Activated T-helper 2 cell treated with anti-CD3 and anti-CD28 coated beads, Interferon-gamma antibody, Interleukin-2, Interleukin-4, amounts not matched to agents 10 μg/mL and 5 μg/mL and 100 μg/mL, durations not matched to agents 14 hours and 24 hours and 36 hours (primary cell): Measurements from ENCODE around the gene GBX1. TPM values are rescaled to one million over a fixed set of nuclear protein-coding genes. Genes with fewer than 3 reads are reported as not detected.

Experiments used
- DNase-seq: peaks from one replicate; pipeline ENCODE4 v3.0.0; 2021; ENCODE audit warnings: low spot score
- H3K27ac Mint-ChIP-seq: one replicate; pipeline ENCODE4 v1.8.0; 2021; ENCODE audit warnings: mixed read lengths
- H3K27me3 Mint-ChIP-seq: one replicate; pipeline ENCODE4 v1.8.0; 2021; ENCODE audit warnings: low read depth, mixed read lengths
- H3K36me3 Mint-ChIP-seq: one replicate; pipeline ENCODE4 v1.8.0; 2021; ENCODE audit warnings: low read depth, mixed read lengths
- H3K4me1 Mint-ChIP-seq: one replicate; pipeline ENCODE4 v1.8.0; 2021; ENCODE audit warnings: low read depth, mixed read lengths
- H3K4me3 Mint-ChIP-seq: one replicate; pipeline ENCODE4 v1.8.0; 2021; ENCODE audit warnings: low read depth, mild to moderate bottlenecking, moderate library complexity, mixed read lengths
- H3K9me3 Mint-ChIP-seq: one replicate; pipeline ENCODE4 v1.8.0; 2021; ENCODE audit warnings: mixed read lengths
- intact Hi-C: fragments of 100-400 bp; cut with micrococcal nuclease; formaldehyde crosslinking; loops from one replicate; pipeline ENCODE4 v1.15.1; 2023
- total RNA-seq: library from RNA; stranded (reverse); gene quantifications from 2 replicates; pipeline ENCODE4 v1.2.3, GENCODE V29; 2022

GBX1 gene
- total RNA-seq, 1 donor from 2014 or later = not detected

- no peak overlapping the region for H3K27ac Mint-ChIP-seq
- intact Hi-C loops = no loop called here
- no peaks in the 10 kb centered on the region for H3K9me3 Mint-ChIP-seq
- H3K36me3 Mint-ChIP-seq = no peaks in the 10 kb centered on the region
- no peak for DNase-seq
- H3K27me3 Mint-ChIP-seq = no peaks in the 10 kb centered on the region
- no peaks in the 10 kb centered on the region for H3K4me1 Mint-ChIP-seq
- no peak overlapping the region for H3K4me3 Mint-ChIP-seq
Measured at GRCh38 chr7:151137791-151138152, 29.7 kb downstream of the GBX1 start.

DNA sequence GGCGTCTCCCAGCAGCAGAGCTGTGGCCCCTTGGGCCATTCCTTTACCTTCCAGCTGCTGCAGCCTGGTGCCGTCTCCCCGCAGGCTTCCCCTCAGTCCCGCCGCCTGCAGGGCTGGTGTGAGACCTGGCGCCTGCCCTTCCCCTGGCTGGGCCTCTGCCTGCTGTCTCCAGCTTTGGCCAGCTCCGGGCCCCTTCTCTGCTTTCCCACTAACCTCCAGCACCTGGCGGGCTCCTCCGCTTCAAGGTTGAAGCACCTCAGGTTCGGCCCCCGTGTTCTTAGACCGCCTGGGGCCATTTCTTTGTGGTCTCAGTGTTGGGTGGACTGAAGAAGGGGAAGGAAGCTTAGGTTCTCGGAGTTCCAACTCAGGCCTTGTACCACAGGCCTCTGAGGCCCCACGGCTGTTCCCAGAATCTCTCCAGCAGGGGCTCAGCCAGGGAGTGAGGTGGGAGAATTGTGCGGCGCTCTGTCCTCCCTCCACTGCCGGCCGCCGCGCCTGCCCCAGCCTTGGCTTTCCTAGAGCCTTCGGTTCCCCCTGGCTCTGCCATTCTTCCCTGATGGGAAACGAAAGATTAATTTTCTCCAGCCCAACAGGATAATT, 30.3 kb downstream of the GBX1 start:
- Mint-ChIP-seq H3K27me3 (no peaks in the 10 kb centered on the region), H3K27ac (no peak overlapping the region), H3K36me3 (no peaks in the 10 kb centered on the region), H3K9me3 (no peaks in the 10 kb centered on the region), H3K4me3 (no peak overlapping the region), H3K4me1 (no peaks in the 10 kb centered on the region)
- no peak for DNase-seq
- intact Hi-C loops = no loop called here

DNA sequence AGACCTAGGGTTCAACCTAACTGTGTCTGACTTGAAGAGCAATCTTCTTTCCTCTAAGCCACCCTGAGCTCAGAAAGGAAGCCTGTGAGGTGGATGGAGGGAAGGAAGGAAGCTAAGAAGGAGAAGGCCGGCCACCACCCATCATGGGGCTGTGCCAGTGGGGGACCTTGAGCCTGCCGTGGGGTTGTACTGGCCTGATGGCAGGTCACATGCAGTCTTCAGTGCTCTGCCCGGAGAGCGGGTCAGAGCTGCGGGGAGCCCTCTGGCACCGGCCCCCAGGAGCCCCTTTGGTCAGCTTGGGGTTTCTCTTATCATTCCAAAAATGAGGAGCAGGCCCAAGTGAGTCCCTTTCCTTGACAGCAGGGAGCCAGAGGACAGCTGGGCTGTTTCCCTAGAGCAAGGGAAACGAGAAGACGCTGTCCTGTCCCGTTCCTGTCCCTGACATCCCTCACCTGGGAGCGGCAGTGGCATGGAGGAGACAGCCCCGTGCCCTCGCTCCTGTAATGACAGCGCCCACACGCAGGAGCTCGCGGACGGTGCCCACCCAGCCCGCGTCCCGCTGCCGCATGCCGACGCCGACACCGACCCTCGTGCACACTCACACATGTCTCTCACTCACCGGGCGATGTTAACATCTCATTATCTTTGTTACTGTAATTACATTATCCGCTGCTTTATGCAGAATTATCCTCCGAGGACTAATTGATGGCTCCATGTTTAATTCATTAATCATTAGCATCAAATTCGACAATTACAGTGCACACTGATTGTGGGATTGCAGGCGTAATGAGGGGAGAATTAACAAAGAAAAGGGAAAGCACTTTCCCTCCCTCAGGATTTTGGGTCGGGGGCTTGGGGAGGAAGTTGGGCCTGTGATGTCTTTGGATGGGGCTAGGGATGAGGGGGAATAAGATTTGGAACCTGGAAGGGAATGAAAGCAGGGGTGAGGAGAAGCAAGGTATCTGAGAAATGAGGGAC, 31.3 kb downstream of the GBX1 start:
- H3K36me3 Mint-ChIP-seq = no peaks in the 10 kb centered on the region
- no peaks in the 10 kb centered on the region for H3K27me3 Mint-ChIP-seq
- intact Hi-C loops = no loop called here
- H3K4me1 Mint-ChIP-seq = no peaks in the 10 kb centered on the region
- H3K9me3 Mint-ChIP-seq = no peaks in the 10 kb centered on the region
- H3K4me3 Mint-ChIP-seq = no peak overlapping the region
- H3K27ac Mint-ChIP-seq = no peak overlapping the region
- DNase-seq = no peak

GRCh38 chr7:151135525-151135845, 32.0 kb downstream of the GBX1 start:
- Mint-ChIP-seq H3K36me3 (no peaks in the 10 kb centered on the region), H3K4me1 (no peaks in the 10 kb centered on the region), H3K27me3 (no peaks in the 10 kb centered on the region), H3K27ac (no peak overlapping the region), H3K9me3 (no peaks in the 10 kb centered on the region), H3K4me3 (no peak overlapping the region)
- DNase-seq = no peak
- intact Hi-C loops = no loop called here

DNA sequence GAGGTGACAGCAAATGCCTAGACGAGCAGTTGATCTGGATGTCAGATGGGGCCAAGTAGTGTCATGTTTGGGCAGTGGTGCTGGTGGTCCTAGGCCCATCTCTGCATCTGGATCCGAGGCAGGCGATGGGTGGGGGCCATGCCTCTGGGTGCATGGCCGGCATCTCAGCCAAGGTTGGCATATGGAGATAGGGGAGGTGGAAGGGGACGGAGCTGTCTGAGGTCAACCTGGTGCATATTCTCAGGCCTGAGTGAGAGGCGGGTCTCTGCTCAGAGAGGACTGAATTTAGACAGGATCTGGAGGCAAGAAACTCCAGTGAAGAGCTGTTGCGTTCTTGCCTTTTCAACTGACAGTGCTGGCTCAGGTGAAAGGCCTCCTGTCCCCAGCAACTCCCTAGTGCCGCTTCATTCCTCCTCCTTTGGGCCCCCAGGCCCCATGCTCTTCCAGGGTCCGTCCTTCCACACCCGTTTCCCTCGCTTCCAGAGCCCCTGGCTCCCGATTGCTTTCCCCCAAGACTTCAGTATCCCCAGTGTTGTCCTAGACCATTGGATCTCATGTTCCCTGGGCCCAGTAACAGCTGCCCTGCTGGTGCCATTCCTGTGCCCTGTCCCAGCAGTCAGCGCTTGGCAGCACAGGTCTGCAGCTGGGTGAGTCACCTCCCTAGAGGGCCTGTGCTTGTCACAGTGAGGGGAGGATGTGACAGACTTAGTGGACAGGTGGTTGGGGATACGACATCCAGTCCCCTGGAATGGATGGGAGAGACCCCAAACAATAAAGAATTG, 32.6 kb downstream of the GBX1 start:
- H3K36me3 Mint-ChIP-seq = no peaks in the 10 kb centered on the region
- no peaks in the 10 kb centered on the region for H3K4me1 Mint-ChIP-seq
- H3K27ac Mint-ChIP-seq = no peak overlapping the region
- DNase-seq = no peak
- no peaks in the 10 kb centered on the region for H3K9me3 Mint-ChIP-seq
- intact Hi-C loops = no loop called here
- no peaks in the 10 kb centered on the region for H3K27me3 Mint-ChIP-seq
- H3K4me3 Mint-ChIP-seq = no peak overlapping the region

GRCh38 chr7:151133986-151134742, 33.3 kb downstream of the GBX1 start:
- H3K36me3 Mint-ChIP-seq = no peaks in the 10 kb centered on the region
- DNase-seq = no peak
- no peaks in the 10 kb centered on the region for H3K4me1 Mint-ChIP-seq

DNA sequence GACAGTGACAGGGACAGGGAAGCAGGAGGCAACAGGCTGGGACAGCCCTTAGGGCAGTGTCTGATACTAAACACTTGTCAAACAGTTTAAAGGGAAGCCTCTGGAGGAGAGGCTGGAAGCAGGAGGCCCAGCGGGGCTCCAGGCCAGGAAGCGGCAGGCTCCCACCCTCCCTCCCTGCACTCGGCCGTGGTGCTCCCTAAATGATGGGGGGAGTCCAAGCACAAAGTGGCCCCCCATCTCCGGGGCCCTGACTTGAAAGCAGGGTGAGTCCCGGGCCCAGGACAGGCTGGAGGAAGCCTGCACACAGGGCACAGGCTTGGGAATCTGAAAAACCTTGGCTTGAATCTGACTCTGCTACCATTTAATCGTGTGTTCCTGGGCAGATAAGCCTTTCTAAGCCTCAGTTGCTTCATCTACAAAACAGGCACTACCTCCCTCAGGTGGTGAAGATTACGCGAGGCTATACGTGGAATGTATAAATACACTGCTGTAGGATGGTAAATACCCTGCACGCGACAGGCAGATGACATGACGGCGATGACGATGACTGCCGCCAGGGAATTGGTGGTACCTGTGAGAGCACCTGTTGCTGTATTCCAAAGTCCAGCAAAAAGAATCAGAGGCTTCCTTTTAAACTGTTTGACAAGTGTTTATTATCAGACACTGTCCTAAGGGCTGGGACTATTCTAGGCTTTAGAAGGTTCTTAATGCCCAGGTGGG, 34.1 kb downstream of the GBX1 start:
- no peaks in the 10 kb centered on the region for H3K9me3 Mint-ChIP-seq
- H3K4me1 Mint-ChIP-seq = no peaks in the 10 kb centered on the region
- intact Hi-C loops = no loop called here
- H3K36me3 Mint-ChIP-seq = no peaks in the 10 kb centered on the region
- no peaks in the 10 kb centered on the region for H3K27me3 Mint-ChIP-seq
- no peak overlapping the region for H3K4me3 Mint-ChIP-seq
- no peak overlapping the region for H3K27ac Mint-ChIP-seq
- no peak for DNase-seq

More at GRCh38 chr7:151133986-151134742, 33.3 kb downstream of the GBX1 start:
- Mint-ChIP-seq H3K27me3 (no peaks in the 10 kb centered on the region), H3K9me3 (no peaks in the 10 kb centered on the region), H3K27ac (no peak overlapping the region), H3K4me3 (no peak overlapping the region)
- intact Hi-C loops = no loop called here

GRCh38 chr7:151132461-151133205, 34.9 kb downstream of the GBX1 start:
- no peak overlapping the region for H3K4me3 Mint-ChIP-seq
- H3K4me1 Mint-ChIP-seq = no peaks in the 10 kb centered on the region
- no peaks in the 10 kb centered on the region for H3K27me3 Mint-ChIP-seq
- H3K27ac Mint-ChIP-seq = no peak overlapping the region
- intact Hi-C loops = no loop called here
- no peak for DNase-seq
- no peaks in the 10 kb centered on the region for H3K9me3 Mint-ChIP-seq
- H3K36me3 Mint-ChIP-seq = no peaks in the 10 kb centered on the region

- Mint-ChIP-seq H3K27ac (no peak overlapping the region), H3K36me3 (no peaks in the 10 kb centered on the region), H3K4me3 (no peak overlapping the region), H3K4me1 (no peaks in the 10 kb centered on the region), H3K9me3 (no peaks in the 10 kb centered on the region), H3K27me3 (no peaks in the 10 kb centered on the region)
- intact Hi-C loops = no loop called here
- no peak for DNase-seq
Measured at GRCh38 chr7:151131592-151132293, 35.8 kb downstream of the GBX1 start.

GRCh38 chr7:151131224-151131591, 36.3 kb downstream of the GBX1 start:
- no peak overlapping the region for H3K27ac Mint-ChIP-seq
- no peaks in the 10 kb centered on the region for H3K9me3 Mint-ChIP-seq
- no peaks in the 10 kb centered on the region for H3K27me3 Mint-ChIP-seq
- intact Hi-C loops = no loop called here
- DNase-seq = no peak
- no peaks in the 10 kb centered on the region for H3K4me1 Mint-ChIP-seq
- no peak overlapping the region for H3K4me3 Mint-ChIP-seq
- H3K36me3 Mint-ChIP-seq = no peaks in the 10 kb centered on the region

GRCh38 chr7:151130741-151131157, 36.7 kb downstream of the GBX1 start:
- Mint-ChIP-seq H3K4me1 (no peaks in the 10 kb centered on the region), H3K27ac (no peak overlapping the region), H3K4me3 (no peak overlapping the region), H3K36me3 (no peaks in the 10 kb centered on the region), H3K9me3 (no peaks in the 10 kb centered on the region), H3K27me3 (no peaks in the 10 kb centered on the region)
- intact Hi-C loops = no loop called here
- DNase-seq = no peak
